Endothelial cell of umbilical vein (primary cell): ENCODE results near the gene SF3B1. TPM values are rescaled to one million over a fixed set of nuclear protein-coding genes. Genes with fewer than 3 reads are reported as not detected.

ENCODE experiments used
- BruUV-seq: library from RNA; stranded (reverse); fragments of 400-500 nt; replicated peaks from 2 replicates; lab custom pipeline; 2021; lab: Mats Ljungman, UMichigan
- CTCF ChIA-PET: fragments of 300-600, 350-600 bp; sonication (Branson Sonifier 250); formaldehyde crosslinking; loops from one replicate; lab custom pipeline; 2021; ENCODE audit warnings: antibody characterized with exemption, inconsistent platforms; lab: Charles Lee
- POLR2A ChIA-PET: fragments of 300-600, 350-600 bp; sonication (Branson Sonifier 250); formaldehyde crosslinking; loops from one replicate; lab custom pipeline; 2021; ENCODE audit warnings: antibody characterized with exemption, inconsistent platforms; lab: Charles Lee
- DNase-seq: peaks from one replicate; pipeline ENCODE4 v3.0.0-alpha.2; 2011; ENCODE audit warnings: low read depth, low spot score
- FAIRE-seq: peaks from 2 replicates; lab custom pipeline; 2011; peaks lifted over from hg19 to GRCh38; lab: Jason Lieb, UNC
- H2AFZ ChIP-seq: 2 replicates; pipeline ENCODE4 v1.6.0; 2012; ENCODE audit warnings: low read depth, low read length, control low read depth, inconsistent platforms
- H3K27ac ChIP-seq: 2 replicates; pipeline ENCODE4 v1.5.1; 2011; ENCODE audit warnings: low read depth, mild to moderate bottlenecking, control low read depth, low read length, moderate library complexity; ENCODE audit not compliant: insufficient read depth
- H3K27me3 ChIP-seq, 2 experiments: 2 replicates each; pipeline versions ENCODE4 v1.6.0 to v1.6.1; 2011; ENCODE audit warnings: low read length in 2 of 2, mixed read lengths in 1 of 2; ENCODE audit not compliant: control insufficient read depth in 2 of 2, insufficient read depth in 2 of 2
- H3K36me3 ChIP-seq, 2 experiments: 2 replicates in 1 of 2; 3 replicates in 1 of 2; pipeline ENCODE4 v1.5.1; 2011; ENCODE audit warnings: low read length in 2 of 2, mild to moderate bottlenecking in 1 of 2, moderate library complexity in 1 of 2; ENCODE audit not compliant: control insufficient read depth in 2 of 2, insufficient read depth in 2 of 2; ENCODE audit errors: extremely low read depth in 1 of 2
- H3K4me1 ChIP-seq: 3 replicates; pipeline ENCODE4 v1.5.1; 2011; ENCODE audit warnings: mild to moderate bottlenecking, low read length; ENCODE audit not compliant: control insufficient read depth, insufficient read depth; ENCODE audit errors: extremely low read depth
- H3K4me2 ChIP-seq: 2 replicates; pipeline ENCODE4 v1.6.1; 2011; ENCODE audit warnings: low read length, control low read depth, mixed read lengths; ENCODE audit not compliant: insufficient read depth
- H3K4me3 ChIP-seq, 3 experiments: fragments of 200-600 bp in 1 of 3; sonication (generic), shearing (Covaris generic) in 1 of 3; replicated peaks in 1 of 3; 2 replicates each; pipeline ENCODE4 v1.5.1; 2011 to 2016; ENCODE audit warnings: control low read depth in 3 of 3, low read length in 3 of 3, mild to moderate bottlenecking in 2 of 3, inconsistent platforms in 1 of 3, low read depth in 1 of 3, moderate library complexity in 1 of 3; ENCODE audit not compliant: insufficient read depth in 1 of 3
- H3K79me2 ChIP-seq: 2 replicates; pipeline ENCODE4 v1.6.0; 2012; ENCODE audit warnings: low read length, inconsistent platforms; ENCODE audit not compliant: control insufficient read depth, insufficient read depth
- H3K9ac ChIP-seq: replicated peaks from 2 replicates; pipeline ENCODE3; 2011; ENCODE audit warnings: low read length, control low read depth; ENCODE audit not compliant: insufficient read depth; ENCODE audit errors: extremely low read depth
- H3K9me1 ChIP-seq: replicated peaks from 3 replicates; pipeline ENCODE4 v1.6.0; 2011; ENCODE audit warnings: mild to moderate bottlenecking, low read length; ENCODE audit not compliant: control insufficient read depth, insufficient read depth; ENCODE audit errors: extremely low read depth
- H3K9me3 ChIP-seq: replicated peaks from 2 replicates; pipeline ENCODE4 v1.5.1; 2012; ENCODE audit warnings: low read length, inconsistent platforms; ENCODE audit not compliant: control insufficient read depth, insufficient read depth
- H4K20me1 ChIP-seq: replicated peaks from 2 replicates; pipeline ENCODE3; 2011; ENCODE audit warnings: mild to moderate bottlenecking, low read length; ENCODE audit not compliant: control insufficient read depth, insufficient read depth; ENCODE audit errors: extremely low read depth
- EZH2 ChIP-seq: IDR thresholded peaks from 2 replicates; pipeline ENCODE4 v1.6.1; 2012; ENCODE audit warnings: borderline replicate concordance, low read depth, mild to moderate bottlenecking, moderate library complexity, low read length, inconsistent platforms; ENCODE audit not compliant: severe bottlenecking
- FOS ChIP-seq: IDR thresholded peaks from 2 replicates; pipeline ENCODE4 v1.6.1; 2011; ENCODE audit warnings: mild to moderate bottlenecking, low read length, moderate library complexity, borderline replicate concordance; ENCODE audit not compliant: insufficient read depth
- GATA2 ChIP-seq: IDR thresholded peaks from 2 replicates; pipeline ENCODE4 v1.7.0; 2011; ENCODE audit warnings: low read depth, mild to moderate bottlenecking, moderate library complexity, mixed read lengths, low read length; ENCODE audit not compliant: insufficient read length, insufficient read depth
- JUN ChIP-seq: IDR thresholded peaks from 2 replicates; pipeline ENCODE4 v1.6.1; 2011; ENCODE audit warnings: borderline replicate concordance, low read depth; ENCODE audit not compliant: insufficient read length, insufficient read depth
- MYC ChIP-seq: IDR thresholded peaks from one replicate; pipeline ENCODE4 v1.6.1; 2011; ENCODE audit warnings: mild to moderate bottlenecking, low read depth, low read length
- POLR2A ChIP-seq: IDR thresholded peaks from 2 replicates; pipeline ENCODE4 v1.6.1; 2012; ENCODE audit warnings: low read depth, mild to moderate bottlenecking, control low read depth, low read length
- POLR2AphosphoS5 ChIP-seq: IDR thresholded peaks from 2 replicates; pipeline ENCODE4 v1.6.1; 2012; ENCODE audit warnings: low read depth, mild to moderate bottlenecking, control low read depth, low read length, moderate library complexity; ENCODE audit not compliant: insufficient read depth
- dilution Hi-C: fragments of 300-500 bp; cut with MboI; formaldehyde crosslinking; loops from one replicate; pipeline ENCODE4 v1.15.0; 2019; ENCODE audit warnings: low sequenced_read_pairs; ENCODE audit not compliant: extremely low pct_ligation_motif_present
- intact Hi-C: fragments of 100-400 bp; cut with micrococcal nuclease; formaldehyde crosslinking; loops from one replicate; pipeline ENCODE4 v1.10.0; 2022
- polyA plus RNA-seq, 4 experiments: library from polyadenylated mRNA; depleted of rRNA in 3 of 4; stranded (reverse) in 3 of 4; unstranded in 1 of 4; fragments of >200 nt; gene quantifications; 2 replicates each; pipeline versions ENCODE4 v1.2.1 to v1.2.3, GENCODE V29; 2011 to 2012; ENCODE audit warnings: missing spikeins in 1 of 4
- total RNA-seq: library from RNA; stranded (reverse); gene quantifications from 2 replicates; pipeline ENCODE4 v1.2.3, GENCODE V29; 2021
- TF ChIP-seq, protein P1 (sequence below), 2 donors: IDR thresholded peaks; 1 replicate in 1 of 2; 2 replicates in 1 of 2; pipeline ENCODE4 v1.5.1; 2011; ENCODE audit warnings: low read length in 2 of 2, mild to moderate bottlenecking in 2 of 2, moderate library complexity in 2 of 2, control low read depth in 1 of 2, inconsistent platforms in 1 of 2, low read depth in 1 of 2; ENCODE audit not compliant: insufficient read depth in 1 of 2; ENCODE audit errors: extremely low read depth in 1 of 2
- TF ChIP-seq, protein P2 (sequence below): IDR thresholded peaks from 2 replicates; pipeline ENCODE4 v1.6.1; 2011; ENCODE audit not compliant: insufficient read depth, insufficient read length

The SF3B1 gene
- total and polyA plus RNA-seq, 2 donors (not counting 3 experiments of a cell fraction or from before 2014, with no cell fraction given): 234 to 321 TPM

DNA sequence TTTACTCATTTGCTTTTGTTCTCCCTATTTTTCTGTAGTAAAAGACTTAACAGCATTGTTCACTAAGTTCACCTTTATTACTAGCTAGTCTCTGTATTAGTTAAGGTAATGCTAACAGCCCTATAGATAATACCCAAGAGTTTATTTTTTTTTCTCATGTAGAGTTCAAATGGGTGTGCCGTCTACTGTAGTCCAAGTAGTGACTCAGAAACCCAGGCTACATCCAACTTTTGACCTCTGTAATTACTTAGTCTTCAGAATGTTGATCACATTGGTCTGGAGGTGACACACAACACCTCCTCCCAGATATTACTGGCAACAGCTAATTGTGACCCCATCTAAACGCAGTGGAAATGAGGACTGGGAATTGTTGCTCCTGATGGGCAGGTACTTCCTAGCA is 26.2 kb upstream of the SF3B1 start:
- CTCF ChIA-PET: interaction anchor here (1.6 kb wide), 1 partner anchor 15 kb away, joined by 5 read pairs; no protein-coding TSS in a partner anchor

GRCh38 chr2:197460649-197461048 is 25.8 kb upstream of the SF3B1 start:
- no peak overlapping the region for H3K4me2 ChIP-seq
- POLR2A ChIA-PET: interaction anchor here (0.7 kb wide), 2 partner anchors 84 to 980 kb away, joined by 3 to 7 read pairs; no protein-coding TSS in a partner anchor

More for the DNA sequence above, 26.2 kb upstream of the SF3B1 start:
- Histone ChIP-seq H3K79me2 (peaks cover 37% of the 10 kb centered on the region), H3K9me1 (no peaks in the 10 kb centered on the region), H3K27me3 (no peaks in the 10 kb centered on the region), H3K4me2 (no peak overlapping the region), H3K4me1 (no peaks in the 10 kb centered on the region), H3K4me3 (no peak overlapping the region), H3K36me3 (peaks cover 7 to 10% of the 10 kb centered on the region in 2 experiments), H3K9me3 (no peaks in the 10 kb centered on the region), H3K27ac (no peak overlapping the region), H4K20me1 (no peaks in the 10 kb centered on the region), H3K9ac (no peak overlapping the region), H2AFZ (no peak overlapping the region)
- BruUV-seq: no TSS peak
- TF ChIP-seq POLR2AphosphoS5 (no peak), EZH2 (no peak)
- DNase-seq (no peak), FAIRE-seq (peak; percentile 58)
- dilution Hi-C loops (no loop called here), intact Hi-C loops (no loop called here)
- POLR2A ChIA-PET: interaction anchor here (0.7 to 1.2 kb wide), 2 partner anchors 8 to 980 kb away, joined by 3 to 5 read pairs; partner anchors contain the start of gene COQ10B

More at GRCh38 chr2:197460649-197461048, 25.8 kb upstream of the SF3B1 start:
- no peak for DNase-seq
- TF ChIP-seq EZH2: no peak
- TF ChIP-seq POLR2AphosphoS5: no peak
- TF ChIP-seq, protein P1, sequence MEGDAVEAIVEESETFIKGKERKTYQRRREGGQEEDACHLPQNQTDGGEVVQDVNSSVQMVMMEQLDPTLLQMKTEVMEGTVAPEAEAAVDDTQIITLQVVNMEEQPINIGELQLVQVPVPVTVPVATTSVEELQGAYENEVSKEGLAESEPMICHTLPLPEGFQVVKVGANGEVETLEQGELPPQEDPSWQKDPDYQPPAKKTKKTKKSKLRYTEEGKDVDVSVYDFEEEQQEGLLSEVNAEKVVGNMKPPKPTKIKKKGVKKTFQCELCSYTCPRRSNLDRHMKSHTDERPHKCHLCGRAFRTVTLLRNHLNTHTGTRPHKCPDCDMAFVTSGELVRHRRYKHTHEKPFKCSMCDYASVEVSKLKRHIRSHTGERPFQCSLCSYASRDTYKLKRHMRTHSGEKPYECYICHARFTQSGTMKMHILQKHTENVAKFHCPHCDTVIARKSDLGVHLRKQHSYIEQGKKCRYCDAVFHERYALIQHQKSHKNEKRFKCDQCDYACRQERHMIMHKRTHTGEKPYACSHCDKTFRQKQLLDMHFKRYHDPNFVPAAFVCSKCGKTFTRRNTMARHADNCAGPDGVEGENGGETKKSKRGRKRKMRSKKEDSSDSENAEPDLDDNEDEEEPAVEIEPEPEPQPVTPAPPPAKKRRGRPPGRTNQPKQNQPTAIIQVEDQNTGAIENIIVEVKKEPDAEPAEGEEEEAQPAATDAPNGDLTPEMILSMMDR (IDR thresholded peaks at IDR 0.05; ENCODE audit: extremely low read depth in 1 of 2, insufficient read depth in 1 of 2, low read depth in 1 of 2, low read length in 2 of 2): no peak
- TF ChIP-seq POLR2A: no peak
- no peak for TF ChIP-seq JUN
- TF ChIP-seq FOS: no peak
- TF ChIP-seq MYC: no peak
- TF ChIP-seq GATA2: no peak
- TF ChIP-seq, protein P2, sequence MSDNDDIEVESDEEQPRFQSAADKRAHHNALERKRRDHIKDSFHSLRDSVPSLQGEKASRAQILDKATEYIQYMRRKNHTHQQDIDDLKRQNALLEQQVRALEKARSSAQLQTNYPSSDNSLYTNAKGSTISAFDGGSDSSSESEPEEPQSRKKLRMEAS: no peak
- Histone ChIP-seq H3K4me3 (no peak overlapping the region), H3K27me3 (no peaks in the 10 kb centered on the region), H3K9ac (no peak overlapping the region), H3K9me3 (no peaks in the 10 kb centered on the region), H3K79me2 (peaks cover 41% of the 10 kb centered on the region), H3K9me1 (no peaks in the 10 kb centered on the region), H3K4me1 (no peaks in the 10 kb centered on the region), H3K36me3 (peaks cover 7 to 10% of the 10 kb centered on the region in 2 experiments), H4K20me1 (no peaks in the 10 kb centered on the region), H2AFZ (no peak overlapping the region), H3K27ac (no peak overlapping the region)
- dilution Hi-C loops (no loop called here), intact Hi-C loops (no loop called here)
- FAIRE-seq: no peak
- CTCF ChIA-PET: interaction anchor here (1.6 kb wide), 1 partner anchor 16 kb away, joined by 5 read pairs; no protein-coding TSS in a partner anchor
- no TSS peak for BruUV-seq
